ENCODE measurements around the gene OR10AD1. TPM values are rescaled to one million over a fixed set of nuclear protein-coding genes. Genes with fewer than 3 reads are reported as not detected.

OR10AD1 gene
- polyA plus RNA-seq, 6 donors from 2014 or later = not detected

DNA sequence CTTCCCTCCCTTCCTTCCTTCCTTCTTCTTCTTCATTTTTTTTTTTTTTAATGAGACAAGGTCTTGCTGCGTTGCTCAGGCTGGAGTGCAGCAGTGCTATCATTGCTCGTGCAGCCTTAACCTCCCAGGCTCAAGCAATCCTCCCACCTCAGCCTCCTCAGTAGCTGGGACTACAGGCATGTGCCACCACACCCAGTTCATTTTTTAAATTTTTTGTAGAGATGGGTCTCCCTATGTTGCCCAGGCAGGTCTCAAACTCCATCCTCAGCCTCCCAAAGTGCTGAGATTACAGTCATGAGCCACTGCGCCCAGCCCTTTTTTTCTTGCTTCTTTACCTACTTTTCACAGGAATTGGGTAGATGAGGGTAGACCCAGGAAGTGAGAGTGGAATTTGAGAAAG lies 1.6 kb downstream of the OR10AD1 start:
- peak overlapping the region in 1 of 8 donors; percentile 95 for H3K4me3 Mint-ChIP-seq
- peak overlapping the region in 1 of 6 donors; percentile 53 for H3K27ac Mint-ChIP-seq
- peaks cover 26 to 41% (median 29%) of the 10 kb centered on the region in 3 donors for H3K4me1 Mint-ChIP-seq
- DNase-seq (no peak), ATAC-seq (ENCODE audit: low read depth in 2 of 2) (no peak)
- no peaks in the 10 kb centered on the region for H3K27me3 Mint-ChIP-seq
- peaks cover 24 to 33% of the 10 kb centered on the region in 2 donors for H3K36me3 Mint-ChIP-seq
- H3K9me3 Mint-ChIP-seq = peaks cover 4 to 21% (median 10%) of the 10 kb centered on the region in 7 donors

GRCh38 chr12:48201091-48201490 lies 2.0 kb downstream of the OR10AD1 start:
- H3K4me1 Mint-ChIP-seq = peaks cover 26 to 41% (median 29%) of the 10 kb centered on the region in 3 donors
- ATAC-seq (ENCODE audit: low read depth in 2 of 2) (no peak), DNase-seq (no peak)
- peaks cover 0 to 18% (median 8%) of the 10 kb centered on the region in 7 donors for H3K9me3 Mint-ChIP-seq
- H3K27ac Mint-ChIP-seq = no peak overlapping the region
- H3K4me3 Mint-ChIP-seq = peak overlapping the region in 2 of 8 donors; percentile 10 to 95
- peaks cover 22 to 33% of the 10 kb centered on the region in 2 donors for H3K36me3 Mint-ChIP-seq
- H3K27me3 Mint-ChIP-seq = no peaks in the 10 kb centered on the region

DNA sequence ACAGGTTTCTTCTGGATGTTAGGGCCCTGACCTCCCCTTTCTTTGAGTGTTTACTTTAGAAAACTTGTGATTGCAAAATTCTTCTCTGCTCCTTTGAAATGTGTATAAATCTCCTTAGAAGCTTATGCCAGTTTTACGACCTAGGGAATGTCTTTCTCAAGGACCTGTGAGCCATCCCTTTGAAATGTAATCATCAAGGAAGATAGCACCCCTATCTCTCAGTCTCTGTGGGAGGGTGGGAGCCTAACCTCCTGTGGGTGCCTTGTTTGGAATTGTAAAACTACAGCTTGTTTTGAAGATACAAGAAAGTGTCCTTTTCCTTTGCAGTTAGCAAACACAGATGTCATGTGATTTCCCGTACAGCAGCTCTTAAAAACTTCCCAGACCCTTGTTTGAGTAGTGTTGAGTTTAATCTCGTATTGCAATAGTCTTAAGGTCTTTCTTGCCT lies 3.3 kb downstream of the OR10AD1 start:
- ATAC-seq (ENCODE audit: low read depth in 2 of 2) (no peak), DNase-seq (no peak)
- Mint-ChIP-seq H3K27ac (peak overlapping the region in 5 of 6 donors; percentile 42 to 97 (median 68)), H3K27me3 (peaks cover under 1 to 9% (median 4%) of the 10 kb centered on the region in 3 donors), H3K9me3 (peaks cover 0 to 13% (median 8%) of the 10 kb centered on the region in 7 donors), H3K4me1 (peaks cover 26 to 41% (median 29%) of the 10 kb centered on the region in 3 donors), H3K4me3 (peak overlapping the region; percentile 17 to 99 (median 92)), H3K36me3 (peaks cover 22 to 32% of the 10 kb centered on the region in 2 donors)

GRCh38 chr12:48198985-48199384 lies 4.1 kb downstream of the OR10AD1 start:
- H3K36me3 Mint-ChIP-seq = peaks cover 14 to 25% of the 10 kb centered on the region in 2 donors
- peaks cover 8 to 16% (median 12%) of the 10 kb centered on the region in 3 donors for H3K27me3 Mint-ChIP-seq
- H3K4me1 Mint-ChIP-seq = peaks cover 22 to 41% (median 29%) of the 10 kb centered on the region in 3 donors
- peaks cover 0 to 7% (median 3%) of the 10 kb centered on the region in 7 donors for H3K9me3 Mint-ChIP-seq
- H3K4me3 Mint-ChIP-seq = peak overlapping the region; percentile 83 to 99 (median 94)
- ATAC-seq (ENCODE audit: low read depth in 2 of 2) (no peak), DNase-seq (no peak)
- H3K27ac Mint-ChIP-seq = peak overlapping the region; percentile 93 to 99 (median 98)

DNA sequence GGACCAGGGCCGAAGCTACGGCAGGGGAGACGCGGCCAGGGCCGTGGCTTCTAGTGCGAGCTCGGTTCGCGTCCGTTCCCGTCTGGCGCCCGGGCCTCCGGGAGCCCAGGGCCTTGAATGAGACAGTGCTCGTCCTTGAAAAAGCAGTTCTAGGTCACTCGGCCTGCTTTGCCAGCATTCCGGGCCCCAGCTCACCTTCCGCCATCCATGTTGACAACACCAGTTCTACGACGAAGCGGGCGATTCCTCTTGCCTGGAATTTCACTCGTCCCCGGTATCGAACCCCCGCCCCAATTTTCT lies 4.5 kb downstream of the OR10AD1 start:
- no peak for DNase-seq
- peaks cover 22 to 41% (median 29%) of the 10 kb centered on the region in 3 donors for H3K4me1 Mint-ChIP-seq

DNA sequence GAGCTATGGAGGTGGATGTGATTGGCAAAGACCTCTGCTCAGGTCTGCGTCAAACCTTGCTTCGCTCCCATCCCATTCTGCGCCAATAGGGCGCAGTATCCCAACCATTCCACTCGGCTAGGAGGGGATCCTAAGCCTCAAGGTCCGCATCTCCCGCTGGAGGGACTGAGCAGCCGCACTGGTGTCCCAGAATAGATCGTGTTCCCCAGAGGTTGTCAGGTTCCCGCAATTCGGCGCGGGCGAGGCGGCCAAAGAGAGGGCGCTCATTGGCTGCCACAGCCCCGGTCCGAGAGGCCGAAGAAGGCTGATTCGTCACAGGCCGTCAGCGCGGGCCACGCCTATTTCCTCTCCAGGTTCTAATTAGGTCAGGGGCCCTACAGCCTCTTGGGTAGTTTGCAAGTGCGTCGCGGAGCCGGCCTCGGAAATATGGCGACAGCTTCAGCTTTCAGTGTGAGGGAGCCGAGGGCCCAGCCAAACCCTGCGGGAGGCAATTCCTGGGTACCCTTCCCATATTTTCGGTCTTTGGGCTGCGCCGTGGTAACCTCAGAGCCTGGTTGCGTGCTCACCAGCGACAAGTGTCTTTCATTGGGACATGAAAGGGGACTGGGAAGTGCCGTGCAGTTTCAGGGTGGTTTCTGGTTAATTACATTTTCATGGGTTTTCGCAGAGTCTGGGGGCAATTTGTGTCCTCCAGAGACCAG lies 5.0 kb downstream of the OR10AD1 start:
- Mint-ChIP-seq H3K9me3 (peaks cover 0 to 5% (median 2%) of the 10 kb centered on the region in 7 donors), H3K27ac (peak overlapping the region; percentile 93 to 99 (median 98)), H3K36me3 (peaks cover 11 to 17% of the 10 kb centered on the region in 2 donors), H3K4me1 (peaks cover 22 to 41% (median 28%) of the 10 kb centered on the region in 3 donors), H3K27me3 (peaks cover 13 to 24% (median 20%) of the 10 kb centered on the region in 3 donors), H3K4me3 (peak overlapping the region; percentile 83 to 99 (median 94))
- DNase-seq (peak; percentile 91), ATAC-seq (ENCODE audit: low read depth in 2 of 2) (peak; percentile 95 to 98)

More for the DNA sequence above, 4.5 kb downstream of the OR10AD1 start:
- peak; percentile 6 to 15 for ATAC-seq (ENCODE audit: low read depth in 2 of 2)
- Mint-ChIP-seq H3K27ac (peak overlapping the region; percentile 93 to 99 (median 98)), H3K9me3 (peaks cover 0 to 5% (median 3%) of the 10 kb centered on the region in 7 donors), H3K36me3 (peaks cover 11 to 22% of the 10 kb centered on the region in 2 donors), H3K4me3 (peak overlapping the region; percentile 83 to 99 (median 94)), H3K27me3 (peaks cover 11 to 19% (median 16%) of the 10 kb centered on the region in 3 donors)

DNA sequence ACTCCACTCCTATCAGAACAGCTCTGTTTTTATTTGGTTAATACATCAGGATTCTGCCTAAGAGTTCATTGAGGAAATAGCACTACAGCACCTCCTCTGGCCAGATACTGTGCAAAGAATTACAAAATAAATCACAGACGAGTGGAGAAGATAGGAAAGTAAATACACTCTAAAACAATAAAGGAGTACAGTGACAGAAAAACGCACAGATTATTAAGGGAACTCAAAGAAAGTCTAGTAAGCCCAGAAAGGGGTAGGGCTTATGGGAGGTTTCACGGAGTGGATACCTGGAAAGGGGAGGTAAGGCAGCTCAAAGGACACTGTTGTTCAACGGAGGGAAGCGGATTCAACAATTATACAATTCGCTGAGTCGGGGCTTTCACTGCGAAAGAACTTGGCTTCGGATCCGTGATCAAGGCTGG lies 5.5 kb downstream of the OR10AD1 start:
- Mint-ChIP-seq H3K4me1 (peaks cover 19 to 41% (median 23%) of the 10 kb centered on the region in 3 donors), H3K27ac (peak overlapping the region; percentile 93 to 99 (median 98))
- peak; percentile 39 to 48 for ATAC-seq (ENCODE audit: low read depth in 2 of 2)

GRCh38 chr12:48194799-48195201 lies 8.3 kb downstream of the OR10AD1 start:
- peaks cover 6 to 18% (median 14%) of the 10 kb centered on the region in 3 donors for H3K4me1 Mint-ChIP-seq
- ATAC-seq (ENCODE audit: low read depth in 2 of 2) = no peak
- peak overlapping the region in 1 of 8 donors; percentile 30 for H3K4me3 Mint-ChIP-seq
- no peaks in the 10 kb centered on the region for H3K36me3 Mint-ChIP-seq
- no peak for DNase-seq
- no peaks in the 10 kb centered on the region for H3K9me3 Mint-ChIP-seq
- H3K27ac Mint-ChIP-seq = no peak overlapping the region
- H3K27me3 Mint-ChIP-seq = peaks cover 16 to 42% (median 36%) of the 10 kb centered on the region in 3 donors

More for the DNA sequence above, 5.5 kb downstream of the OR10AD1 start:
- DNase-seq = peak; percentile 41
- Mint-ChIP-seq H3K36me3 (peaks cover 5 to 12% of the 10 kb centered on the region in 2 donors), H3K27me3 (peaks cover 13 to 24% (median 20%) of the 10 kb centered on the region in 3 donors), H3K4me3 (peak overlapping the region; percentile 83 to 99 (median 94)), H3K9me3 (peaks cover 0 to 5% (median 0%) of the 10 kb centered on the region in 7 donors)

DNA sequence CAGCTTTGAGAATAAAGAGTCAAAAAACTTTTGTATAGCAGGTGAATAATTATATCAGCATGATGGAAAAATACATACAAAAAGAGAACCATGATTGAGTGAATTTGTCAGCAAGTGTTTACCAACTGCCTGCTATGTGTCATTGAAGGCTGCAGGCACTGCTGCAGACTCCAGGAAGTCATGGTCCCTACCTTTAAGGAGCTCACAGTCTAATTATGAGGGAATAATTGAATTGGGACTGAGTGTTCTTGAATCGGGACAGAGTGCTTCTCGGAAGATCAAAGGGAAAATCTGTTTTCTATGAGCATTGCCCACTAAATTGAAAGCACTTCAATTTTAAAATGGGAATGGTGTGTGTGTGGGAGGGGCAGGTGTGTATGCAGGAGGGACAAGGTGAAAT lies 9.5 kb downstream of the OR10AD1 start:
- peak overlapping the region in 2 of 6 donors; percentile 2 to 81 for H3K27ac Mint-ChIP-seq
- H3K36me3 Mint-ChIP-seq = no peaks in the 10 kb centered on the region
- peaks cover 22 to 42% (median 36%) of the 10 kb centered on the region in 3 donors for H3K27me3 Mint-ChIP-seq

GRCh38 chr12:48192861-48193260 lies 10.2 kb downstream of the OR10AD1 start:
- no peak for DNase-seq
- Mint-ChIP-seq H3K4me1 (peaks cover 0 to 6% (median 5%) of the 10 kb centered on the region in 3 donors), H3K36me3 (no peaks in the 10 kb centered on the region), H3K9me3 (no peaks in the 10 kb centered on the region), H3K27ac (no peak overlapping the region), H3K4me3 (no peak overlapping the region), H3K27me3 (peaks cover 22 to 42% (median 36%) of the 10 kb centered on the region in 3 donors)
- no peak for ATAC-seq (ENCODE audit: low read depth in 2 of 2)

More for the DNA sequence above, 9.5 kb downstream of the OR10AD1 start:
- DNase-seq (no peak), ATAC-seq (ENCODE audit: low read depth in 2 of 2) (no peak)
- H3K4me3 Mint-ChIP-seq = peak overlapping the region in 1 of 8 donors; percentile 55
- peaks cover 0 to 8% (median 7%) of the 10 kb centered on the region in 3 donors for H3K4me1 Mint-ChIP-seq
- H3K9me3 Mint-ChIP-seq = no peaks in the 10 kb centered on the region

DNA sequence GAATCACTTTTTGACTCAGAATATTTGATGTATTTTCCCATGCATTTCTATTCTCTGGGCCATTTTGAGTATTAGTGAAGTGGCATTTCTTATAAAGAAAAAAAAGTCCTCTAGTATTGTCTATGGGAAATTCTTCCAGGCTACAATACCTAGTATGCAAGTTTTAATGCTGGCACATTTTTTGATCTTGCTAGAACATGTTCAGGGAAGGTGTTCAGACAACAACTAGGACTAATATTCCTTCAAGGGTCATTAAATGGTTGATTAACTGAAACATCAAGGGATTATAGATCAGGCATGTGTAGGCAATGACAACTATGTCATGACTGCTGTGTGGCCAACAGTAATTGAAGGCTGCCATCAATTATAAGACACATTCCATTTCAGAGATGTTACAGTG lies 12.0 kb downstream of the OR10AD1 start:
- no peaks in the 10 kb centered on the region for H3K9me3 Mint-ChIP-seq
- H3K27me3 Mint-ChIP-seq = peaks cover 22 to 42% (median 39%) of the 10 kb centered on the region in 3 donors
- no peak for DNase-seq
- no peaks in the 10 kb centered on the region for H3K36me3 Mint-ChIP-seq
- no peak overlapping the region for H3K27ac Mint-ChIP-seq
- no peak for ATAC-seq (ENCODE audit: low read depth in 2 of 2)
- peaks cover 0 to 5% (median under 1%) of the 10 kb centered on the region in 3 donors for H3K4me1 Mint-ChIP-seq
- no peak overlapping the region for H3K4me3 Mint-ChIP-seq

DNA sequence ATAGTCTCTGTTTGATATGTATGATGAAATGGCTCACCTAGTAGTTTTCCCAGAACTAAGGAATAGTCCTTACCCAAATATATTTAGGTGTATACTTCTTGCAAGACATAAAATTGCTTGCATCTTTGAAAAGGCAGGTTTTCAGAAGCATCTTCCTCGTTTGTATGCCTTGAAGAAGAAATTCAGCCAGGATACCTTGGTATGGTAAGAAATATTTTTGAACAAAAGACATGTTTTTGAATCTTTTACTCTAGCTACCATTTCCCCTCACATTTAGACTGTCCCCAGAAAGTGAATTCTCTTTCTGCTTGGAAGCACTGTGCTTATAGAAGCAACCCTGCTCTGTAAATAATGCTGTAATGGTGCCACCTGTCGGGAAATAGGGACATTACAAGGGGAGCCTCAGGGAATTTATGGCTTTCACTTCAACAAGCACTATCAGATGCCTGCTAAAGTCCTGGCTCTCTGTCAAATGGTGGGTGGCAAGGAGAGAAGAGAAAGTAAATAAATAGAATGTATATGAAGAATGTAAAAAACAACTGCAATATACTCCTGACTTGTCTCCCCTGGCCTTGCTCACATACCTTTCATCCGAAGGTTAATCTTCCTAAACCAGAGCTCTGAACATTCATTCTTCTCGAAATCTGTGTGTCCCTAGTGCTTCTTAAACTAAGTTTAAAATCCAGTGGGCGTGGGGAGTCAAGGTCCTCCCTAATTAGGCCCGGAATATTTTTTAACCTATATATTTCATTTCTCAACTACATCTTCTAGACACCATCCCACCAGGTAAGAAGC lies 13.6 kb downstream of the OR10AD1 start:
- ATAC-seq (ENCODE audit: low read depth in 2 of 2) = peak; percentile 57 to 78
- Mint-ChIP-seq H3K4me1 (peaks cover 16 to 18% (median 16%) of the 10 kb centered on the region in 3 donors), H3K27ac (peak overlapping the region in 1 of 6 donors; percentile 38), H3K4me3 (peak overlapping the region in 1 of 8 donors; percentile 31), H3K27me3 (peaks cover 23 to 45% (median 40%) of the 10 kb centered on the region in 3 donors), H3K36me3 (no peaks in the 10 kb centered on the region), H3K9me3 (no peaks in the 10 kb centered on the region)
- peak; percentile 65 for DNase-seq
